ENCODE measurements around the gene SIKE1. TPM values are rescaled to one million over a fixed set of nuclear protein-coding genes. Genes with fewer than 3 reads are reported as not detected.

The SIKE1 gene
- total and polyA plus RNA-seq, 10 donors = 10.1 to 51.0 (median 36.8) TPM

- no peak for TF ChIP-seq POLR2AphosphoS5 (IDR thresholded peaks at IDR 0.05)
- no peak for TF ChIP-seq POLR2A (IDR thresholded peaks at IDR 0.05)
- TF ChIP-seq, protein P1, sequence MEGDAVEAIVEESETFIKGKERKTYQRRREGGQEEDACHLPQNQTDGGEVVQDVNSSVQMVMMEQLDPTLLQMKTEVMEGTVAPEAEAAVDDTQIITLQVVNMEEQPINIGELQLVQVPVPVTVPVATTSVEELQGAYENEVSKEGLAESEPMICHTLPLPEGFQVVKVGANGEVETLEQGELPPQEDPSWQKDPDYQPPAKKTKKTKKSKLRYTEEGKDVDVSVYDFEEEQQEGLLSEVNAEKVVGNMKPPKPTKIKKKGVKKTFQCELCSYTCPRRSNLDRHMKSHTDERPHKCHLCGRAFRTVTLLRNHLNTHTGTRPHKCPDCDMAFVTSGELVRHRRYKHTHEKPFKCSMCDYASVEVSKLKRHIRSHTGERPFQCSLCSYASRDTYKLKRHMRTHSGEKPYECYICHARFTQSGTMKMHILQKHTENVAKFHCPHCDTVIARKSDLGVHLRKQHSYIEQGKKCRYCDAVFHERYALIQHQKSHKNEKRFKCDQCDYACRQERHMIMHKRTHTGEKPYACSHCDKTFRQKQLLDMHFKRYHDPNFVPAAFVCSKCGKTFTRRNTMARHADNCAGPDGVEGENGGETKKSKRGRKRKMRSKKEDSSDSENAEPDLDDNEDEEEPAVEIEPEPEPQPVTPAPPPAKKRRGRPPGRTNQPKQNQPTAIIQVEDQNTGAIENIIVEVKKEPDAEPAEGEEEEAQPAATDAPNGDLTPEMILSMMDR (IDR thresholded peaks at IDR 0.05 in 8 of 11, conservative IDR thresholded peaks at IDR 0.05 in 3 of 11) = no peak
- no peak overlapping the region for H3K4me3 ChIP-seq
- no peaks in the 10 kb centered on the region for H3K4me1 ChIP-seq
- intact Hi-C loops (cut with DNase I; ENCODE audit: low total_unique reads) = no loop called here
- peaks cover 7 to 100% (median 98%) of the 10 kb centered on the region in 6 donors for H3K36me3 ChIP-seq
- DNase-seq = no peak
- H3K27me3 ChIP-seq (replicated peaks in 1 of 7) = no peaks in the 10 kb centered on the region
- WGBS, 5 donors = 95 to 100% (median 100%) methylated on average over 1 of the region's 1 CpG
- H3K9me3 ChIP-seq = no peaks in the 10 kb centered on the region
- no peak overlapping the region for H3K27ac ChIP-seq
Observed at GRCh38 chr1:114729782-114730181, 50.7 kb downstream of the SIKE1 start.

GRCh38 chr1:114728553-114728952 is 51.9 kb downstream of the SIKE1 start:
- Histone ChIP-seq H3K36me3 (peaks cover 4 to 100% (median 99%) of the 10 kb centered on the region in 6 donors), H3K4me3 (no peak overlapping the region), H3K27ac (no peak overlapping the region), H3K4me1 (no peaks in the 10 kb centered on the region), H3K27me3 (replicated peaks in 1 of 7) (no peaks in the 10 kb centered on the region), H3K9me3 (no peaks in the 10 kb centered on the region)
- intact Hi-C loops (cut with DNase I; ENCODE audit: low total_unique reads) = no loop called here
- DNase-seq = no peak
- WGBS, 5 donors = 80 to 93% (median 88%) methylated on average over 2 of the region's 2 CpGs
- TF ChIP-seq POLR2AphosphoS5 (IDR thresholded peaks at IDR 0.05) (no peak), POLR2A (IDR thresholded peaks at IDR 0.05) (no peak)
- TF ChIP-seq, protein P1 (IDR thresholded peaks at IDR 0.05 in 8 of 11, conservative IDR thresholded peaks at IDR 0.05 in 3 of 11) = no peak

- Histone ChIP-seq H3K27me3 (replicated peaks in 1 of 7) (no peaks in the 10 kb centered on the region), H3K4me3 (no peak overlapping the region), H3K36me3 (peaks cover 4 to 100% (median 99%) of the 10 kb centered on the region in 6 donors), H3K9me3 (no peaks in the 10 kb centered on the region), H3K4me1 (no peaks in the 10 kb centered on the region), H3K27ac (no peak overlapping the region)
- intact Hi-C loops (cut with DNase I; ENCODE audit: low total_unique reads) = no loop called here
- 77 to 91% (median 83%) methylated on average over 1 of the region's 1 CpG for whole genome bisulfite sequencing, 5 donors
- TF ChIP-seq, protein P1 (IDR thresholded peaks at IDR 0.05 in 8 of 11, conservative IDR thresholded peaks at IDR 0.05 in 3 of 11) = no peak
- no peak for TF ChIP-seq POLR2A (IDR thresholded peaks at IDR 0.05)
- no peak for TF ChIP-seq POLR2AphosphoS5 (IDR thresholded peaks at IDR 0.05)
- DNase-seq = no peak
Observed at GRCh38 chr1:114725230-114725629, 55.3 kb downstream of the SIKE1 start.

DNA sequence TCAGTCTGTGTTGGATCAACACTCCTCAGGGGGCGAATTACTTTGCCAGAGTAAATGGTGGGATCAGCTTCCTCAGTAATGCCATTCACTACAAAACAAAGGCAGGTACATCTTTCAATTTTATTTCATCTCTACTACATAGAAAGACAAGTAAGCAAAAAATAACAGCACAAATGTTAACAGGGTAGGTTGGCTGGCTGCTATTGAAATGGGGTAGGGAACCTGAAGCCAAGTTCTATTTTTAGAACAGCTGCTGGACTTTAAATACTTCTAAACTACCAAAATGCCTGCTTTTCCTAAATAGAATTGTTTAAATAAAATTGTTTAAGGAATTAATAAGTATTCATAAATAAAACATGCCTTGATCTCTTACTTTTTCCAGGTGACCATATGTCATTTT is 56.6 kb downstream of the SIKE1 start:
- 93 to 100% (median 98%) methylated on average over 1 of the region's 1 CpG for WGBS, 5 donors

More for the DNA sequence above, 56.6 kb downstream of the SIKE1 start:
- DNase-seq = no peak
- no peak for TF ChIP-seq POLR2AphosphoS5 (IDR thresholded peaks at IDR 0.05)
- TF ChIP-seq, protein P1 (IDR thresholded peaks at IDR 0.05 in 8 of 11, conservative IDR thresholded peaks at IDR 0.05 in 3 of 11) = no peak
- TF ChIP-seq POLR2A (IDR thresholded peaks at IDR 0.05) = no peak
- intact Hi-C loops (cut with DNase I; ENCODE audit: low total_unique reads) = no loop called here
- Histone ChIP-seq H3K9me3 (no peaks in the 10 kb centered on the region), H3K4me3 (no peak overlapping the region), H3K4me1 (no peaks in the 10 kb centered on the region), H3K27ac (no peak overlapping the region), H3K27me3 (replicated peaks in 1 of 7) (no peaks in the 10 kb centered on the region), H3K36me3 (peaks cover 0 to 100% (median 99%) of the 10 kb centered on the region in 6 donors)

Data from spleen (tissue), 11 donors.